ENCODE data around the gene INKA2. TPM values are rescaled to one million over a fixed set of nuclear protein-coding genes. Genes with fewer than 3 reads are reported as not detected.
A peak's percentile ranks its signal among the peaks of the same experiment; 100 is the strongest.

Gene INKA2
- total RNA-seq, 1 donor from 2014 or later: 0.58 TPM

DNA sequence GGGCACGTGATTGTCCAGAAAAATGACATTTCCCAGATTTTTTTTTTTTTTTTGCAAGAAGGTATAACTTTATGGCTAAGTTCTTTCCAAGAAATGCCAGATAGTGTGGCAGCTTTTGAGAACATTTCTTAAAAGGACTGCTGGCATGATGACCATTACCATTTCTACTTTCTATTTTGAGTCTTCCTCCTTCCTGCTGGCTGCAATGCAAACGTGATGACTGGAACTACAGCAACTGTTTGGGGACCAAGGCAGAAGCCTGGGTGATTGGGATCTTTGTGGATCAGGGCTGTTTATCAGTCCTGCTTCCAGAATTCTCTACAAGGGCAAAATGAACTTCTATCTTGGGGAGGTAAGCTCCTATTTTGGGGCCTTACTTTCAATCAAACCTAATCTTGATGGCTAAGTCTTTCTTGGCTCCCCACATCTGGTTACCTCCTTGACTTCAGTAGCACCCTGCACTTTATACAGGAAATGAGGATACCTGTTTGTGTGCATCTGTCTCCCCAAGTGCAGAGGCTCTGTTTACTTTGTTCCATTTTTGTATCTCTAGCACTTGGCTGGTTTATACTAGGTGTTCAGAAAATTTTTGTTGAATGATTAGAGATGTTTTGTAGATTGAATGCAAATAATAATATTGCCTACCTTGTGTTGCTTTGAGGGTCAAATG lies 12.8 kb upstream of the INKA2 start:
- H3K4me3 ChIP-seq (ENCODE audit: low read depth, low read length): no peak overlapping the region
- no peak for DNase-seq (ENCODE audit: low read depth)
- TF ChIP-seq, protein P1, sequence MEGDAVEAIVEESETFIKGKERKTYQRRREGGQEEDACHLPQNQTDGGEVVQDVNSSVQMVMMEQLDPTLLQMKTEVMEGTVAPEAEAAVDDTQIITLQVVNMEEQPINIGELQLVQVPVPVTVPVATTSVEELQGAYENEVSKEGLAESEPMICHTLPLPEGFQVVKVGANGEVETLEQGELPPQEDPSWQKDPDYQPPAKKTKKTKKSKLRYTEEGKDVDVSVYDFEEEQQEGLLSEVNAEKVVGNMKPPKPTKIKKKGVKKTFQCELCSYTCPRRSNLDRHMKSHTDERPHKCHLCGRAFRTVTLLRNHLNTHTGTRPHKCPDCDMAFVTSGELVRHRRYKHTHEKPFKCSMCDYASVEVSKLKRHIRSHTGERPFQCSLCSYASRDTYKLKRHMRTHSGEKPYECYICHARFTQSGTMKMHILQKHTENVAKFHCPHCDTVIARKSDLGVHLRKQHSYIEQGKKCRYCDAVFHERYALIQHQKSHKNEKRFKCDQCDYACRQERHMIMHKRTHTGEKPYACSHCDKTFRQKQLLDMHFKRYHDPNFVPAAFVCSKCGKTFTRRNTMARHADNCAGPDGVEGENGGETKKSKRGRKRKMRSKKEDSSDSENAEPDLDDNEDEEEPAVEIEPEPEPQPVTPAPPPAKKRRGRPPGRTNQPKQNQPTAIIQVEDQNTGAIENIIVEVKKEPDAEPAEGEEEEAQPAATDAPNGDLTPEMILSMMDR (conservative IDR thresholded peaks at IDR 0.05; ENCODE audit: low read depth, low read length): no peak

DNA sequence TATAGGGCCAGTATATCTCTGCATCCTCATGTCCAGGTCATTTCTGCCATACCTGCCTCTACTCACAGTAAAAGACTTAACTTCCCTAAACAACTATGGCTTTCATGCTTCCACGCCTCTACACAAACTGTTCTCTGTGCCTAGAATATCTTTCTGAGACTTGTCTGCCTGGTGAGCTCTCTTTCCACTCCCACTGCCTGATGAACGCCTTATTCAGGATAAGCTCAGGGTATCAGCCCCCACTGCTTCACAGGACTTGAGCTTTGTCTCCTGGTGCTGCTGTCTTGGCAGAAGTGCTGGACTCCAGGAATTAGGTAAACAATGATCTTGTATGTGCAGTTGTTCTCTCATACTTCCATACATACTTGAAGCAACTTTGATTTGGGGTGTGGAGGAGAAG lies 11.7 kb upstream of the INKA2 start:
- TF ChIP-seq, protein P1 (conservative IDR thresholded peaks at IDR 0.05; ENCODE audit: low read depth, low read length): no peak
- no peak for DNase-seq (ENCODE audit: low read depth)
- no peak overlapping the region for H3K4me3 ChIP-seq (ENCODE audit: low read depth, low read length)

DNA sequence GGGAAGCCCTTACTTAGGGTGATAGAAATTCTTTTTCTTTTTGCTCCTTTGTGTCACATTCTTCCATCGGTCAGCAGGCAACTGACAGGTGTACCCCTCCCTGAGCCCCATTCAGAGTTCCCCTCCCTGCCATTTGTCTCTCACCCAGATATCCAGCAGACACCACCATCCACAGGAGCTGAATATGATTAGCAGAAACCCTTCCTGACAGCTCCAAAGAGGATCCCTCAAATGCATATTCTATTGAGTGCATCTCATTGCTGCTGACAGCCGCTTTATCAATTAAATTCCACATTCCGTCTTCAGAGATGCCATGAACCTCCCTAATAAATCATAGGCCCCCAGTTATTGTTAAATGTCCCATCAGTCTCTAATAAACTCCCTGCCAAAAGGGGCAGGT lies 10.4 kb upstream of the INKA2 start:
- TF ChIP-seq, protein P1 (conservative IDR thresholded peaks at IDR 0.05; ENCODE audit: low read depth, low read length): no peak

DNA sequence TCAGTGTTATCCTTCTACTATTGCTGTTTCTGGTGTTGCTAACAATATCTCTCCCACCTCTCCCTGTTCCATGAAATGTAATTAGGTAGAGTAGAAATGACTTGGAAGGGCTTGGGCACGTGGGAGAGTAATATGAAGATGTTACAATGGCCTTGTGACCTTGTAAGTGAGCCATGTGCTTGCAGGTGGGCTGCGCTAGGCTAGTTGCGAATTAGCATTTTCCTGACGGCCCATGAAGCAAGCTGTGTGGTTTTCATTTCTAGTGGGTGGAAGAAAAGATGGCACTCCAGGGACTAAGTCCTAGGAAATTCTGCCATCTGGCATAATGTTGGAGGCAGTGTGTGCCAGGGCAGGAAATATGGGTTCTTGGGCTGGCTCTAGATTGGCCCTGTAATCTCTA lies 8.8 kb upstream of the INKA2 start:
- TF ChIP-seq, protein P1 (conservative IDR thresholded peaks at IDR 0.05; ENCODE audit: low read depth, low read length): no peak
- no peak overlapping the region for H3K4me3 ChIP-seq (ENCODE audit: low read depth, low read length)
- no peak for DNase-seq (ENCODE audit: low read depth)

More for the DNA sequence above, 10.4 kb upstream of the INKA2 start:
- H3K4me3 ChIP-seq (ENCODE audit: low read depth, low read length): no peak overlapping the region
- no peak for DNase-seq (ENCODE audit: low read depth)

DNA sequence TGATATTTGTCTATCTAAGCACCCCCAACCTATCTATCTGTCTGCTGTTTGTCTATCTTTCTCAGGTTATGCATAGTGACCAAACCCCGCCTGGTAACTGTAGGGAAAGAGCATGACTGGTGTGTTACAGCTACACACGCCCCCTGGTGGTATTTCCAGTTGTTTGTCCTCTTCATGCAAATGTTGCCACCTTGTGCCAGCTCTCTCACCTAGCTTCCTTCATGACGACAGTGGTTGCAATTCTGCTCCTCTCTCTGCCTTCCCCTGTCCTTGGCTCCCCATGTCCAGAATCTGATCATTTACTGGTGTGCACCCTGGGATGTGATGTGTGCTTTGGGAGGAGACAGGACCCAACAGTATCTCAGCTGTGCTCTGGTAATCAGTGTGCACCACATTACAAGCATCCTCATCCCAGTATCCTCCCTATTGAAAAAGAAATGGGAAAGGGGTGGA lies 8.1 kb upstream of the INKA2 start:
- no peak for DNase-seq (ENCODE audit: low read depth)
- no peak overlapping the region for H3K4me3 ChIP-seq (ENCODE audit: low read depth, low read length)
- TF ChIP-seq, protein P1 (conservative IDR thresholded peaks at IDR 0.05; ENCODE audit: low read depth, low read length): peak; percentile 82

DNA sequence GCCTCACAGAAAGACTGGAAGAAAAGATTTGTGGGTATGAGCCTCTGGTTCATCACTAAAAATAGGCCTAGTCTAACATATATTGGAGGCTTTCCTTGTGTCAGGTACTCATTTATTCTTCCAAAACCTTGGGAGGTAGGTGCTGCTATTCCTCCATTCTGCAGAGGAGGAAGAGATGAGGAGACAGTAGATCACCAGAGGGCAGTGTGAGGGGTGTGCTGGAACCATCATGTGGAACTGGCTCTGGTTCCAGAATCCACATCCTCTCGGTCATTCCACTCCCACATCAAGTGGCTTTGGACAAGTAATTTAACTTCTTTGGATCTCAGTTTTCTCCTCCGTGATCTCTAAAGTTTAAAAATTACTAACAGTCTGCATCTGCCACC lies 7.4 kb upstream of the INKA2 start:
- no peak overlapping the region for H3K4me3 ChIP-seq (ENCODE audit: low read depth, low read length)
- no peak for DNase-seq (ENCODE audit: low read depth)
- TF ChIP-seq, protein P1 (conservative IDR thresholded peaks at IDR 0.05; ENCODE audit: low read depth, low read length): no peak

Measured in epithelial cell of proximal tubule (primary cell).